ENCODE data around the gene SH3BP1.

SH3BP1 gene

GRCh38 chr22:37640591-37641560 is 1.4 kb downstream of the SH3BP1 start:
- TF ChIP-seq CTCF (IDR thresholded peaks at IDR 0.05): no peak

GRCh38 chr22:37641561-37641949 is 2.1 kb downstream of the SH3BP1 start:
- no peak for TF ChIP-seq CTCF (IDR thresholded peaks at IDR 0.05)

- peak; percentile 93 for TF ChIP-seq CTCF (IDR thresholded peaks at IDR 0.05)
Measured at GRCh38 chr22:37643225-37643847, 3.9 kb downstream of the SH3BP1 start.

- no peak for TF ChIP-seq CTCF (IDR thresholded peaks at IDR 0.05)
Measured at GRCh38 chr22:37647317-37647716, 7.8 kb downstream of the SH3BP1 start.

- TF ChIP-seq CTCF (IDR thresholded peaks at IDR 0.05): no peak
Measured at GRCh38 chr22:37647928-37648327, 8.5 kb downstream of the SH3BP1 start.

- TF ChIP-seq CTCF (IDR thresholded peaks at IDR 0.05): no peak
Measured at GRCh38 chr22:37650463-37651136, 11.1 kb downstream of the SH3BP1 start.

- TF ChIP-seq CTCF (IDR thresholded peaks at IDR 0.05): no peak
Measured at GRCh38 chr22:37654563-37655251, 15.2 kb downstream of the SH3BP1 start.
